Measurements from ENCODE around the gene GLP2R.

- TF ChIP-seq ZNF585B (tag by site-specific recombination; IDR thresholded peaks at IDR 0.05) (no peak), CTCF (tag by site-specific recombination; IDR thresholded peaks at IDR 0.05) (no peak), SP2 (tag by site-specific recombination; IDR thresholded peaks at IDR 0.05) (no peak), TSHZ1 (tag by site-specific recombination; IDR thresholded peaks at IDR 0.05; ENCODE audit: borderline replicate concordance) (no peak), ZNF768 (tag by site-specific recombination; IDR thresholded peaks at IDR 0.05) (no peak), PBX3 (CRISPR knock-in tag; IDR thresholded peaks at IDR 0.05) (no peak), PRDM10 (tag by site-specific recombination; IDR thresholded peaks at IDR 0.05) (no peak), ZIC2 (tag by site-specific recombination; IDR thresholded peaks at IDR 0.05) (no peak), ZNF140 (tag by site-specific recombination; IDR thresholded peaks at IDR 0.05) (no peak), ZNF24 (tag by site-specific recombination; IDR thresholded peaks at IDR 0.05) (no peak), ZSCAN4 (tag by site-specific recombination; IDR thresholded peaks at IDR 0.05) (no peak)
Measured at GRCh38 chr17:9802294-9802693, 23.4 kb upstream of the GLP2R start.
